GM12878 (cell line): ENCODE results near the gene CFAP58.

Source experiments
- BHLHE40 ChIP-seq, 2 experiments: fragments of 450-650 bp in 1 of 2; IDR thresholded peaks; 2 replicates each; pipeline ENCODE4 v1.6.1; 2011 to 2017; ENCODE audit warnings: low read depth in 2 of 2, borderline replicate concordance in 1 of 2, improper control_type of control experiment in 1 of 2, low read length in 1 of 2, mild to moderate bottlenecking in 1 of 2
- FOXK2 ChIP-seq: fragments of 450-650 bp; IDR thresholded peaks from 2 replicates; pipeline ENCODE4 v1.6.1; 2017; ENCODE audit warnings: mild to moderate bottlenecking, moderate library complexity
- MYC ChIP-seq: IDR thresholded peaks from 2 replicates; pipeline ENCODE4 v1.6.1; 2011; ENCODE audit warnings: mild to moderate bottlenecking, low read length, moderate library complexity, inconsistent platforms; ENCODE audit not compliant: insufficient read depth, insufficient replicate concordance, insufficient read length, severe bottlenecking
- POLR2A ChIP-seq: IDR thresholded peaks from 2 replicates; pipeline ENCODE4 v1.6.1; 2011; ENCODE audit warnings: low read depth, mild to moderate bottlenecking, low read length
- TF ChIP-seq, protein P1 (sequence below): fragments of 450-650 bp; IDR thresholded peaks from 2 replicates; pipeline ENCODE4 v1.6.1; 2018; ENCODE audit warnings: mild to moderate bottlenecking, low read depth, moderate library complexity; ENCODE audit not compliant: partially characterized antibody
- TF ChIP-seq, protein P2 (sequence below): IDR thresholded peaks from 2 replicates; pipeline ENCODE4 v1.6.1; 2012; ENCODE audit warnings: improper control_type of control experiment, low read depth, low read length; ENCODE audit not compliant: insufficient replicate concordance

DNA sequence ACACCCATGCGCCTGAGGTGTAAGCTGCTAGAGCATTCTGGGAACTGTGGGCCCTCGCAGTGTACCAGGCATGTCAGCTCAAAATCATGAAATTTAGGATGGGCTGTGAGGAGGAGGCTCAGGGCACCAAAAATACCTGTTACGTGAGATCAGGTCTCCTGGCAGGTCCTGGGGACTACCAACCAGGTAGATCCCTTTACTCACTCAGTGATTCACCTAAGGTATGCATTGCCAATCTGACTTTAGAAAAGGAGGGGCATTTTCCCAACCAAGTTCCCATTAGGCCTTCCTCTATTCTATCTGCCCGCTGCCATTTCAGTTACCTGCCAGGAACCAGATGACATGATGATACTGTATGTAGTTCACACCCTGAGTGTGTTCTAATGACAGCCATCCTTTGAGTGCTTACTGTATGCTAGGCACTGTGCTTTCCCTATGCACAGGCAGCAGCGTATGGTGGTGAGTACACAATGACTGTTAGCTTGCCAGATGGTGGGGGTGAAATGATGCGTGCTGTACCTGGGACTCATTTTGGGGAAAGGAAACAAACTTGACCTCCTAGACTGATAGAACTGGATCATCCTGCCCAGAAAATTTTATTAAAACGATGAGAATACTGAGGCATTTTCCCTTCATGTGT lies 62.0 kb downstream of the CFAP58 start:
- no peak for TF ChIP-seq BHLHE40 (IDR thresholded peaks at IDR 0.05; ENCODE audit: borderline replicate concordance in 1 of 2, low read depth in 2 of 2, low read length in 1 of 2)
- TF ChIP-seq POLR2A, result no peak
- TF ChIP-seq, protein P1, sequence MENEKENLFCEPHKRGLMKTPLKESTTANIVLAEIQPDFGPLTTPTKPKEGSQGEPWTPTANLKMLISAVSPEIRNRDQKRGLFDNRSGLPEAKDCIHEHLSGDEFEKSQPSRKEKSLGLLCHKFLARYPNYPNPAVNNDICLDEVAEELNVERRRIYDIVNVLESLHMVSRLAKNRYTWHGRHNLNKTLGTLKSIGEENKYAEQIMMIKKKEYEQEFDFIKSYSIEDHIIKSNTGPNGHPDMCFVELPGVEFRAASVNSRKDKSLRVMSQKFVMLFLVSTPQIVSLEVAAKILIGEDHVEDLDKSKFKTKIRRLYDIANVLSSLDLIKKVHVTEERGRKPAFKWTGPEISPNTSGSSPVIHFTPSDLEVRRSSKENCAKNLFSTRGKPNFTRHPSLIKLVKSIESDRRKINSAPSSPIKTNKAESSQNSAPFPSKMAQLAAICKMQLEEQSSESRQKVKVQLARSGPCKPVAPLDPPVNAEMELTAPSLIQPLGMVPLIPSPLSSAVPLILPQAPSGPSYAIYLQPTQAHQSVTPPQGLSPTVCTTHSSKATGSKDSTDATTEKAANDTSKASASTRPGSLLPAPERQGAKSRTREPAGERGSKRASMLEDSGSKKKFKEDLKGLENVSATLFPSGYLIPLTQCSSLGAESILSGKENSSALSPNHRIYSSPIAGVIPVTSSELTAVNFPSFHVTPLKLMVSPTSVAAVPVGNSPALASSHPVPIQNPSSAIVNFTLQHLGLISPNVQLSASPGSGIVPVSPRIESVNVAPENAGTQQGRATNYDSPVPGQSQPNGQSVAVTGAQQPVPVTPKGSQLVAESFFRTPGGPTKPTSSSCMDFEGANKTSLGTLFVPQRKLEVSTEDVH, result no peak
- no peak for TF ChIP-seq MYC
- TF ChIP-seq FOXK2, result no peak
- TF ChIP-seq, protein P2, sequence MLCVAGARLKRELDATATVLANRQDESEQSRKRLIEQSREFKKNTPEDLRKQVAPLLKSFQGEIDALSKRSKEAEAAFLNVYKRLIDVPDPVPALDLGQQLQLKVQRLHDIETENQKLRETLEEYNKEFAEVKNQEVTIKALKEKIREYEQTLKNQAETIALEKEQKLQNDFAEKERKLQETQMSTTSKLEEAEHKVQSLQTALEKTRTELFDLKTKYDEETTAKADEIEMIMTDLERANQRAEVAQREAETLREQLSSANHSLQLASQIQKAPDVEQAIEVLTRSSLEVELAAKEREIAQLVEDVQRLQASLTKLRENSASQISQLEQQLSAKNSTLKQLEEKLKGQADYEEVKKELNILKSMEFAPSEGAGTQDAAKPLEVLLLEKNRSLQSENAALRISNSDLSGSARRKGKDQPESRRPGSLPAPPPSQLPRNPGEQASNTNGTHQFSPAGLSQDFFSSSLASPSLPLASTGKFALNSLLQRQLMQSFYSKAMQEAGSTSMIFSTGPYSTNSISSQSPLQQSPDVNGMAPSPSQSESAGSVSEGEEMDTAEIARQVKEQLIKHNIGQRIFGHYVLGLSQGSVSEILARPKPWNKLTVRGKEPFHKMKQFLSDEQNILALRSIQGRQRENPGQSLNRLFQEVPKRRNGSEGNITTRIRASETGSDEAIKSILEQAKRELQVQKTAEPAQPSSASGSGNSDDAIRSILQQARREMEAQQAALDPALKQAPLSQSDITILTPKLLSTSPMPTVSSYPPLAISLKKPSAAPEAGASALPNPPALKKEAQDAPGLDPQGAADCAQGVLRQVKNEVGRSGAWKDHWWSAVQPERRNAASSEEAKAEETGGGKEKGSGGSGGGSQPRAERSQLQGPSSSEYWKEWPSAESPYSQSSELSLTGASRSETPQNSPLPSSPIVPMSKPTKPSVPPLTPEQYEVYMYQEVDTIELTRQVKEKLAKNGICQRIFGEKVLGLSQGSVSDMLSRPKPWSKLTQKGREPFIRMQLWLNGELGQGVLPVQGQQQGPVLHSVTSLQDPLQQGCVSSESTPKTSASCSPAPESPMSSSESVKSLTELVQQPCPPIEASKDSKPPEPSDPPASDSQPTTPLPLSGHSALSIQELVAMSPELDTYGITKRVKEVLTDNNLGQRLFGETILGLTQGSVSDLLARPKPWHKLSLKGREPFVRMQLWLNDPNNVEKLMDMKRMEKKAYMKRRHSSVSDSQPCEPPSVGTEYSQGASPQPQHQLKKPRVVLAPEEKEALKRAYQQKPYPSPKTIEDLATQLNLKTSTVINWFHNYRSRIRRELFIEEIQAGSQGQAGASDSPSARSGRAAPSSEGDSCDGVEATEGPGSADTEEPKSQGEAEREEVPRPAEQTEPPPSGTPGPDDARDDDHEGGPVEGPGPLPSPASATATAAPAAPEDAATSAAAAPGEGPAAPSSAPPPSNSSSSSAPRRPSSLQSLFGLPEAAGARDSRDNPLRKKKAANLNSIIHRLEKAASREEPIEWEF, result no peak
